GM18907 (cell line): ENCODE measurements around the gene SNX32.
"Not testable (repeated sequence)": the region's sequence is repeated elsewhere in the genome, so short reads cannot be mapped to it uniquely, and the experiment has no call there.

Experiments used
- ATAC-seq: cut with Tn5 transposase; IDR thresholded peaks from one replicate; pipeline ENCODE4 v1.9.1; 2021; ENCODE audit warnings: mild to moderate bottlenecking, moderate library complexity; ENCODE audit not compliant: unreplicated experiment

Gene SNX32

GRCh38 chr11:65822776-65823528 lies 10.8 kb upstream of the SNX32 start:
- no peak for ATAC-seq

GRCh38 chr11:65826984-65827735 lies 6.6 kb upstream of the SNX32 start:
- no peak for ATAC-seq

- ATAC-seq, result no peak
Observed at GRCh38 chr11:65829459-65829858, 4.3 kb upstream of the SNX32 start.

- ATAC-seq, result not testable (repeated sequence)
Observed at GRCh38 chr11:65832231-65832630, 1.5 kb upstream of the SNX32 start.

- no peak for ATAC-seq
Observed at GRCh38 chr11:65834202-65834601, 439 bp downstream of the SNX32 start.

GRCh38 chr11:65842144-65842543 lies 8.4 kb downstream of the SNX32 start:
- ATAC-seq, result no peak

- ATAC-seq, result no peak
Observed at GRCh38 chr11:65843811-65844210, 10.0 kb downstream of the SNX32 start.

GRCh38 chr11:65844231-65844872 lies 10.6 kb downstream of the SNX32 start:
- no peak for ATAC-seq

GRCh38 chr11:65847746-65848145 lies 14.0 kb downstream of the SNX32 start:
- no peak for ATAC-seq

- not testable (repeated sequence) for ATAC-seq
Observed at GRCh38 chr11:65848693-65849092, 14.9 kb downstream of the SNX32 start.

GRCh38 chr11:65849366-65849765 lies 15.6 kb downstream of the SNX32 start:
- ATAC-seq, result no peak

GRCh38 chr11:65849771-65850216 lies 16.0 kb downstream of the SNX32 start:
- no peak for ATAC-seq

- ATAC-seq, result no peak
Observed at GRCh38 chr11:65850217-65851082, 16.7 kb downstream of the SNX32 start.

GRCh38 chr11:65851083-65851579 lies 17.4 kb downstream of the SNX32 start:
- no peak for ATAC-seq

- ATAC-seq, result no peak
Observed at GRCh38 chr11:65851811-65852507, 18.2 kb downstream of the SNX32 start.

GRCh38 chr11:65852508-65853245 lies 18.9 kb downstream of the SNX32 start:
- ATAC-seq, result no peak

- no peak for ATAC-seq
Observed at GRCh38 chr11:65853246-65853979, 19.6 kb downstream of the SNX32 start.

GRCh38 chr11:65854161-65854592 lies 20.4 kb downstream of the SNX32 start:
- ATAC-seq, result no peak
